Activated T-cell treated with anti-CD3 and anti-CD28 coated beads, Interleukin-2, amount 50 U/mL, for 1 hour (primary cell): ENCODE measurements around the gene OR6Q1.

ENCODE experiments used
- DNase-seq: peaks from one replicate; pipeline ENCODE4 v3.0.0-alpha.2; 2020

The OR6Q1 gene

GRCh38 chr11:58058276-58059006 is 27.7 kb downstream of the OR6Q1 start:
- no peak for DNase-seq

GRCh38 chr11:58059007-58059350 is 28.2 kb downstream of the OR6Q1 start:
- DNase-seq: no peak

- no peak for DNase-seq
Measured at GRCh38 chr11:58060535-58060934, 29.8 kb downstream of the OR6Q1 start.

GRCh38 chr11:58060939-58061672 is 30.4 kb downstream of the OR6Q1 start:
- no peak for DNase-seq

GRCh38 chr11:58061813-58062212 is 31.1 kb downstream of the OR6Q1 start:
- DNase-seq: no peak

- DNase-seq: no peak
Measured at GRCh38 chr11:58067685-58068084, 36.9 kb downstream of the OR6Q1 start.

GRCh38 chr11:58068655-58069054 is 37.9 kb downstream of the OR6Q1 start:
- DNase-seq: no peak

- DNase-seq: no peak
Measured at GRCh38 chr11:58070585-58070984, 39.8 kb downstream of the OR6Q1 start.

- no peak for DNase-seq
Measured at GRCh38 chr11:58075781-58076180, 45.0 kb downstream of the OR6Q1 start.
